CD4-positive, alpha-beta T cell (primary cell): Measurements from ENCODE around the gene USP6NL. TPM values are rescaled to one million over a fixed set of nuclear protein-coding genes. Genes with fewer than 3 reads are reported as not detected.

ENCODE experiments used
- ATAC-seq: fragments of 200-7000 bp; cut with Tn5 transposase; one replicate; pipeline ENCODE4 v1.10.0; 2022; ENCODE audit warnings: mild to moderate bottlenecking; ENCODE audit not compliant: poor library complexity
- CTCF ChIA-PET: fragments of 350-600 bp; sonication (Branson Sonifier 250); formaldehyde crosslinking; loops from one replicate; lab custom pipeline; 2021; ENCODE audit warnings: antibody characterized with exemption, inconsistent platforms; lab: Charles Lee
- POLR2A ChIA-PET: fragments of 350-600 bp; sonication (Branson Sonifier 250); formaldehyde crosslinking; loops from one replicate; lab custom pipeline; 2021; ENCODE audit warnings: antibody characterized with exemption, inconsistent platforms; lab: Charles Lee
- DNase-seq, 14 experiments: peaks; one replicate each; pipeline ENCODE4 v3.0.0-alpha.2; 2013 to 2020; ENCODE audit warnings: mixed read lengths in 2 of 14
- H3K27ac ChIP-seq, 2 donors: one replicate each; pipeline versions ENCODE4 v1.5.1 to v1.7.0; 2013; ENCODE audit warnings: low read length in 2 of 2, low read depth in 1 of 2, mild to moderate bottlenecking in 1 of 2
- H3K27me3 ChIP-seq, 2 experiments: 1 replicate in 1 of 2; 2 replicates in 1 of 2; pipeline versions ENCODE4 v1.6.1 to v1.7.0; 2013; ENCODE audit warnings: low read length in 2 of 2, control low read depth in 1 of 2, mild to moderate bottlenecking in 1 of 2, moderate library complexity in 1 of 2; ENCODE audit not compliant: insufficient read depth in 2 of 2, control insufficient read depth in 1 of 2
- H3K36me3 ChIP-seq: one replicate; pipeline ENCODE4 v1.6.1; 2013; ENCODE audit warnings: low read length, control low read depth; ENCODE audit not compliant: insufficient read depth
- H3K4me1 ChIP-seq: one replicate; pipeline ENCODE4 v1.6.1; 2013; ENCODE audit warnings: low read length, control low read depth; ENCODE audit not compliant: insufficient read depth
- H3K4me3 ChIP-seq: one replicate; pipeline ENCODE4 v1.5.1; 2013; ENCODE audit warnings: mild to moderate bottlenecking, low read length, moderate library complexity
- H3K9me3 ChIP-seq, 2 experiments: 1 replicate in 1 of 2; 2 replicates in 1 of 2; pipeline versions ENCODE4 v1.6.1 to v1.7.0; 2013; ENCODE audit warnings: low read length in 2 of 2, mild to moderate bottlenecking in 2 of 2, control low read depth in 1 of 2, moderate library complexity in 1 of 2; ENCODE audit not compliant: control insufficient read depth in 1 of 2, insufficient read depth in 1 of 2
- H3K27ac Mint-ChIP-seq: one replicate; pipeline ENCODE4 v1.8.0; 2020; ENCODE audit warnings: mixed read lengths
- H3K27me3 Mint-ChIP-seq: one replicate; pipeline ENCODE4 v1.8.0; 2021; ENCODE audit warnings: mixed read lengths
- H3K36me3 Mint-ChIP-seq: one replicate; pipeline ENCODE4 v1.8.0; 2021; ENCODE audit warnings: low read depth, mixed read lengths
- H3K4me1 Mint-ChIP-seq: one replicate; pipeline ENCODE4 v1.8.0; 2021; ENCODE audit warnings: low read depth, mixed read lengths
- H3K4me3 Mint-ChIP-seq: one replicate; pipeline ENCODE4 v1.8.0; 2020; ENCODE audit warnings: mild to moderate bottlenecking, mixed read lengths
- H3K9me3 Mint-ChIP-seq: one replicate; pipeline ENCODE4 v1.8.0; 2020; ENCODE audit warnings: mixed read lengths
- intact Hi-C, 2 experiments: fragments of 100-400 bp; cut with DNase I in 1 of 2; cut with micrococcal nuclease in 1 of 2; formaldehyde crosslinking; loops; one replicate each; pipeline versions ENCODE4 v1.15.1 to v1.9.0; 2023 to 2025; cut with DNase I, micrococcal nuclease
- total RNA-seq, 174 experiments: library from RNA in 2 of 174; stranded (reverse) in 2 of 174; gene quantifications; one replicate each; pipeline ENCODE4 v1.2.3 and lab custom pipeline; 2021 to 2026
- TF ChIP-seq, protein P1 (sequence below): fragments of 200-600 bp; IDR thresholded peaks from one replicate; pipeline ENCODE4 v1.8.0; 2022; ENCODE audit warnings: antibody characterized with exemption, mild to moderate bottlenecking

Gene USP6NL
- total RNA-seq, 2 experiments from 2014 or later = 5.2 to 5.6 TPM

DNA sequence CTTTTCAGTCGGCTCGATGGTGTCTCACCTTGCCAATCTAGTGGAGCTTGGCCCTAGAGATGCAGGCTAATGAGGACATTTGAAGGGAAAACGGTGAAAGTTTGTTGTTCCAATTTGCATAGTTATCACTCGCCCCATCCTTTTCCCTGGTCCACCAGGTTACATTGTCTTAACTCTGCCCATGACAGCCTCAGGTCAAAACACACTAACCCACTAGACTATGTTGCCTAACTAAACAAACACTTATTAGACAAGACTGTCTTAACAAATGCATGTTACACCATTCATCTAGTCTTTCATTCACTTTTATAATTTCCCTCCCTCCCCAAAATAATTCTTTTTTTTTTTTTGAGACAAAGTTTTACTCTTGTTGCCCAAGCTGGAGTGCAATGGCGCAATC lies 40.7 kb downstream of the USP6NL start:
- Histone ChIP-seq H3K4me1 (no peaks in the 10 kb centered on the region), H3K4me3 (no peak overlapping the region), H3K9me3 (no peaks in the 10 kb centered on the region), H3K27me3 (no peaks in the 10 kb centered on the region), H3K36me3 (no peaks in the 10 kb centered on the region), H3K27ac (no peak overlapping the region)
- DNase-seq = no peak
- no peak overlapping the region for H3K4me3 Mint-ChIP-seq
- TF ChIP-seq, protein P1, sequence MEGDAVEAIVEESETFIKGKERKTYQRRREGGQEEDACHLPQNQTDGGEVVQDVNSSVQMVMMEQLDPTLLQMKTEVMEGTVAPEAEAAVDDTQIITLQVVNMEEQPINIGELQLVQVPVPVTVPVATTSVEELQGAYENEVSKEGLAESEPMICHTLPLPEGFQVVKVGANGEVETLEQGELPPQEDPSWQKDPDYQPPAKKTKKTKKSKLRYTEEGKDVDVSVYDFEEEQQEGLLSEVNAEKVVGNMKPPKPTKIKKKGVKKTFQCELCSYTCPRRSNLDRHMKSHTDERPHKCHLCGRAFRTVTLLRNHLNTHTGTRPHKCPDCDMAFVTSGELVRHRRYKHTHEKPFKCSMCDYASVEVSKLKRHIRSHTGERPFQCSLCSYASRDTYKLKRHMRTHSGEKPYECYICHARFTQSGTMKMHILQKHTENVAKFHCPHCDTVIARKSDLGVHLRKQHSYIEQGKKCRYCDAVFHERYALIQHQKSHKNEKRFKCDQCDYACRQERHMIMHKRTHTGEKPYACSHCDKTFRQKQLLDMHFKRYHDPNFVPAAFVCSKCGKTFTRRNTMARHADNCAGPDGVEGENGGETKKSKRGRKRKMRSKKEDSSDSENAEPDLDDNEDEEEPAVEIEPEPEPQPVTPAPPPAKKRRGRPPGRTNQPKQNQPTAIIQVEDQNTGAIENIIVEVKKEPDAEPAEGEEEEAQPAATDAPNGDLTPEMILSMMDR = no peak
- H3K36me3 Mint-ChIP-seq = no peaks in the 10 kb centered on the region
- POLR2A ChIA-PET = interaction anchor here (0.6 kb wide), 1 partner anchor 41 kb away, joined by 4 read pairs; no protein-coding TSS in a partner anchor
- H3K9me3 Mint-ChIP-seq = peaks cover 2% of the 10 kb centered on the region
- CTCF ChIA-PET = no interaction called here
- peaks cover 14% of the 10 kb centered on the region for H3K4me1 Mint-ChIP-seq
- intact Hi-C loops = no loop called here
- H3K27me3 Mint-ChIP-seq = no peaks in the 10 kb centered on the region
- ATAC-seq = no peak
- H3K27ac Mint-ChIP-seq = no peak overlapping the region

GRCh38 chr10:11569471-11569870 lies 42.0 kb downstream of the USP6NL start:
- no peak overlapping the region for H3K4me3 ChIP-seq
- POLR2A ChIA-PET = interaction anchor here (1.5 kb wide), 1 partner anchor 36 kb away, joined by 4 read pairs; no protein-coding TSS in a partner anchor
- Mint-ChIP-seq H3K27me3 (no peaks in the 10 kb centered on the region), H3K36me3 (no peaks in the 10 kb centered on the region), H3K4me1 (peaks cover 14% of the 10 kb centered on the region), H3K4me3 (no peak overlapping the region), H3K27ac (no peak overlapping the region), H3K9me3 (peaks cover 2% of the 10 kb centered on the region)
- intact Hi-C loops = no loop called here
- ATAC-seq (no peak), DNase-seq (no peak)
- H3K4me1 ChIP-seq = no peaks in the 10 kb centered on the region
- no peaks in the 10 kb centered on the region for H3K27me3 ChIP-seq
- H3K36me3 ChIP-seq = no peaks in the 10 kb centered on the region
- H3K9me3 ChIP-seq = no peaks in the 10 kb centered on the region
- CTCF ChIA-PET = interaction anchor here (1.0 kb wide), 2 partner anchors 50 to 62 kb away, joined by 3 to 4 read pairs; no protein-coding TSS in a partner anchor
- TF ChIP-seq, protein P1 = no peak
- H3K27ac ChIP-seq = no peak overlapping the region

DNA sequence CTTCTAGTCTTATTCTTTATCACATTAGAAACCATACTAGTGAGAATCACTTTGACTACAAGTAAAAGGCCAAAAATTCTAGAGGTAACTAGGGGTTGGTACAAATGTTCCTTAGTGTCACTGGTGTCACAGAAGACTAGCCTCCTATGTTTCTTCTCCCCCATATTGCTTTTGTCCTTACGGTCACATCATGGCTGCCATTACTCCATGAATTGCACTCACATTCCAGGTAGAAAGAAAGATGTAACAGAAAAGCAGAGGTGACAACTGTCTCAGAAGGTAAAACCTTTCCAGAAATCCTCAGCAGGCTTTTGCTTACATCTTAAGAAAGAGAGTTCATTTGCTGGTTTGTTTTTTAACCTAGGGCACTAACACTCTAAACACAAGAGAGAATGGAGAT lies 42.9 kb downstream of the USP6NL start:
- ChIA-PET CTCF (no interaction called here), POLR2A (interaction anchor here (0.5 kb wide), 1 partner anchor 9 kb away, joined by 4 read pairs; no protein-coding TSS in a partner anchor)
- H3K27me3 Mint-ChIP-seq = no peaks in the 10 kb centered on the region
- no peaks in the 10 kb centered on the region for H3K27me3 ChIP-seq
- peaks cover 2% of the 10 kb centered on the region for H3K9me3 Mint-ChIP-seq
- H3K4me1 Mint-ChIP-seq = peaks cover 5% of the 10 kb centered on the region
- ATAC-seq (no peak), DNase-seq (no peak)
- H3K4me3 ChIP-seq = no peak overlapping the region
- H3K27ac ChIP-seq = no peak overlapping the region
- no peaks in the 10 kb centered on the region for H3K4me1 ChIP-seq
- H3K36me3 ChIP-seq = no peaks in the 10 kb centered on the region
- no peak overlapping the region for H3K27ac Mint-ChIP-seq
- TF ChIP-seq, protein P1 = no peak
- intact Hi-C loops = no loop called here
- H3K9me3 ChIP-seq = no peaks in the 10 kb centered on the region
- no peak overlapping the region for H3K4me3 Mint-ChIP-seq
- no peaks in the 10 kb centered on the region for H3K36me3 Mint-ChIP-seq
